Hippocampal formation (tissue), 2 donors: ENCODE measurements around the gene ARHGAP24.
"Not testable (repeated sequence)": the region's sequence is repeated elsewhere in the genome, so short reads cannot be mapped to it uniquely, and the experiment has no call there.

Experiments
- DNase-seq, 2 donors: peaks; one replicate each; lab custom pipeline; 2025; lab: John Stamatoyannopoulos, UW

Gene ARHGAP24

GRCh38 chr4:85518526-85518925 is 43.6 kb downstream of the ARHGAP24 start:
- DNase-seq, result not testable (repeated sequence)

GRCh38 chr4:85520765-85521749 is 46.1 kb downstream of the ARHGAP24 start:
- DNase-seq, result no peak

GRCh38 chr4:85522277-85522676 is 47.3 kb downstream of the ARHGAP24 start:
- DNase-seq, result no peak

GRCh38 chr4:85522836-85523235 is 47.9 kb downstream of the ARHGAP24 start:
- no peak for DNase-seq

GRCh38 chr4:85527815-85528214 is 52.9 kb downstream of the ARHGAP24 start:
- DNase-seq, result no peak

GRCh38 chr4:85531560-85532341 is 56.8 kb downstream of the ARHGAP24 start:
- no peak for DNase-seq

GRCh38 chr4:85534120-85534519 is 59.2 kb downstream of the ARHGAP24 start:
- no peak for DNase-seq

- no peak for DNase-seq
Measured at GRCh38 chr4:85543832-85544231, 68.9 kb downstream of the ARHGAP24 start.

GRCh38 chr4:85544751-85545150 is 69.8 kb downstream of the ARHGAP24 start:
- DNase-seq, result no peak

- DNase-seq, result no peak
Measured at GRCh38 chr4:85548116-85548515, 73.2 kb downstream of the ARHGAP24 start.

- DNase-seq, result no peak
Measured at GRCh38 chr4:85548841-85549240, 73.9 kb downstream of the ARHGAP24 start.

GRCh38 chr4:85555206-85555605 is 80.3 kb downstream of the ARHGAP24 start:
- no peak for DNase-seq

GRCh38 chr4:85556283-85556682 is 81.3 kb downstream of the ARHGAP24 start:
- DNase-seq, result no peak

- DNase-seq, result no peak
Measured at GRCh38 chr4:85557016-85557901, 82.3 kb downstream of the ARHGAP24 start.

GRCh38 chr4:85565761-85566480 is 91.0 kb downstream of the ARHGAP24 start:
- no peak for DNase-seq

GRCh38 chr4:85569730-85570299 is 94.9 kb downstream of the ARHGAP24 start:
- no peak for DNase-seq

- no peak for DNase-seq
Measured at GRCh38 chr4:85570388-85570787, 95.4 kb downstream of the ARHGAP24 start.

- DNase-seq, result no peak
Measured at GRCh38 chr4:85571008-85571407, 96.1 kb downstream of the ARHGAP24 start.

- no peak for DNase-seq
Measured at GRCh38 chr4:85573270-85573669, 98.3 kb downstream of the ARHGAP24 start.

GRCh38 chr4:85577307-85577706 is 102.4 kb downstream of the ARHGAP24 start:
- no peak for DNase-seq

GRCh38 chr4:85579942-85580341 is 105.0 kb downstream of the ARHGAP24 start:
- DNase-seq, result no peak
